Measurements from ENCODE around the gene SNX9. TPM values are rescaled to one million over a fixed set of nuclear protein-coding genes. Genes with fewer than 3 reads are reported as not detected.

The SNX9 gene
- total RNA-seq, 1 experiment from 2014 or later: 31.3 TPM

- TF ChIP-seq, protein P1, sequence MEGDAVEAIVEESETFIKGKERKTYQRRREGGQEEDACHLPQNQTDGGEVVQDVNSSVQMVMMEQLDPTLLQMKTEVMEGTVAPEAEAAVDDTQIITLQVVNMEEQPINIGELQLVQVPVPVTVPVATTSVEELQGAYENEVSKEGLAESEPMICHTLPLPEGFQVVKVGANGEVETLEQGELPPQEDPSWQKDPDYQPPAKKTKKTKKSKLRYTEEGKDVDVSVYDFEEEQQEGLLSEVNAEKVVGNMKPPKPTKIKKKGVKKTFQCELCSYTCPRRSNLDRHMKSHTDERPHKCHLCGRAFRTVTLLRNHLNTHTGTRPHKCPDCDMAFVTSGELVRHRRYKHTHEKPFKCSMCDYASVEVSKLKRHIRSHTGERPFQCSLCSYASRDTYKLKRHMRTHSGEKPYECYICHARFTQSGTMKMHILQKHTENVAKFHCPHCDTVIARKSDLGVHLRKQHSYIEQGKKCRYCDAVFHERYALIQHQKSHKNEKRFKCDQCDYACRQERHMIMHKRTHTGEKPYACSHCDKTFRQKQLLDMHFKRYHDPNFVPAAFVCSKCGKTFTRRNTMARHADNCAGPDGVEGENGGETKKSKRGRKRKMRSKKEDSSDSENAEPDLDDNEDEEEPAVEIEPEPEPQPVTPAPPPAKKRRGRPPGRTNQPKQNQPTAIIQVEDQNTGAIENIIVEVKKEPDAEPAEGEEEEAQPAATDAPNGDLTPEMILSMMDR (conservative IDR thresholded peaks at IDR 0.05): no peak
- H4K20me1 ChIP-seq (ENCODE audit: control insufficient read depth, insufficient read depth, insufficient read length): no peaks in the 10 kb centered on the region
- no peak overlapping the region for H3T11ph ChIP-seq (ENCODE audit: low read length)
- WGBS (ENCODE audit: extremely low coverage, insufficient read length, low lambda C conversion rate): no CpG with 5 or more reads among the region's 2 CpGs
- H3K56ac ChIP-seq (ENCODE audit: insufficient read length, low read depth, low read length): no peak overlapping the region
- no peaks in the 10 kb centered on the region for H3K27me3 ChIP-seq (ENCODE audit: insufficient read depth, low read length)
- no peak overlapping the region for H2BK15ac ChIP-seq (ENCODE audit: low read depth, low read length)
- H3K4me1 ChIP-seq (ENCODE audit: insufficient read depth, low read length): peaks cover 29% of the 10 kb centered on the region
- H3K9me3 ChIP-seq (ENCODE audit: control insufficient read depth, low read depth, low read length): no peaks in the 10 kb centered on the region
- H3K36me3 Mint-ChIP-seq (ENCODE audit: insufficient read depth in 1 of 3, low read depth in 3 of 3): peaks cover 9 to 12% (median 10%) of the 10 kb centered on the region in 3 experiments
- no peak overlapping the region for H3K23ac ChIP-seq (ENCODE audit: insufficient read length, low read depth, low read length)
- peak overlapping the region; percentile 34 for H3K4me2 ChIP-seq (ENCODE audit: insufficient read depth, insufficient read length, low read length)
- peak overlapping the region; percentile 89 for H3K27ac ChIP-seq (ENCODE audit: insufficient read length, low read depth, low read length)
- H3K79me2 ChIP-seq (ENCODE audit: insufficient read depth, low read length): peaks cover 46% of the 10 kb centered on the region
- no peak overlapping the region for H3K14ac ChIP-seq (ENCODE audit: insufficient read depth, low read length)
- no peak overlapping the region for H3K4ac ChIP-seq (ENCODE audit: low read depth, low read length)
- H2AK5ac ChIP-seq (ENCODE audit: insufficient read length, low read length): no peak overlapping the region
- H2BK20ac ChIP-seq (ENCODE audit: low read depth, low read length, poor library complexity, severe bottlenecking): no peak overlapping the region
- H3K4me1 Mint-ChIP-seq: peaks cover 56 to 62% of the 10 kb centered on the region in 2 experiments
- H4K5ac ChIP-seq (ENCODE audit: insufficient read length, low read depth, low read length): no peak overlapping the region
- H3K27me3 Mint-ChIP-seq (ENCODE audit: low read depth): no peaks in the 10 kb centered on the region
- no peak for DNase-seq
- no peak overlapping the region for H2BK120ac ChIP-seq (ENCODE audit: low read depth, low read length, poor library complexity, severe bottlenecking)
- 0 out of 5 replicates have a peak, but pooled peaks cover 0 to 2% of the 10 kb centered on the region in 2 experiments for H3K9me3 Mint-ChIP-seq
- H4K8ac ChIP-seq (replicated peaks; ENCODE audit: insufficient read length, low read depth, low read length): no peak overlapping the region
- no peak overlapping the region for H2BK12ac ChIP-seq (ENCODE audit: insufficient read length, low read depth, low read length)
- H2BK5ac ChIP-seq (ENCODE audit: insufficient read length, low read length): no peak overlapping the region
- H2AFZ ChIP-seq (ENCODE audit: low read length): no peak overlapping the region
- no peak overlapping the region for H4K91ac ChIP-seq (ENCODE audit: insufficient read length, low read depth, low read length)
- H3K18ac ChIP-seq (ENCODE audit: insufficient read length, low read depth, low read length): no peak overlapping the region
- H3K9ac ChIP-seq (ENCODE audit: extremely low read depth, insufficient read length, low read length): no peak overlapping the region
- H3K23me2 ChIP-seq (ENCODE audit: insufficient read length, low read depth, low read length, poor library complexity, severe bottlenecking): no peaks in the 10 kb centered on the region
- H3K79me1 ChIP-seq (ENCODE audit: insufficient read depth, low read depth, low read length, poor library complexity, severe bottlenecking): peaks cover 6% of the 10 kb centered on the region
- H3K27ac Mint-ChIP-seq: peak overlapping the region; percentile 66 to 97 (median 95); a peak in 6 of 7 replicates
- peak overlapping the region; percentile 18 to 50; a peak in 3 of 5 replicates for H3K4me3 Mint-ChIP-seq
These were observed 7.9 kb downstream of the SNX9 start for GRCh38 chr6:157831018-157831369.

Measured in H9 (cell line).